LNCaP clone FGC (cell line): ENCODE data around the gene CPXM2.

Experiments
- DNase-seq: peaks from one replicate; pipeline ENCODE4 v3.0.0-alpha.2; 2011; ENCODE audit warnings: low read depth
- H3K4me3 ChIP-seq: 2 replicates; pipeline ENCODE4 v1.5.1; 2011; ENCODE audit warnings: mild to moderate bottlenecking, low read depth, low read length, control low read depth
- TF ChIP-seq, protein P1 (sequence below): IDR thresholded peaks from 2 replicates; pipeline ENCODE4 v1.5.1; 2012; ENCODE audit warnings: mild to moderate bottlenecking; ENCODE audit not compliant: control insufficient read depth, insufficient read depth; ENCODE audit errors: extremely low read depth

CPXM2 gene

GRCh38 chr10:123913688-123914268, 22.2 kb upstream of the CPXM2 start:
- DNase-seq = no peak

DNA sequence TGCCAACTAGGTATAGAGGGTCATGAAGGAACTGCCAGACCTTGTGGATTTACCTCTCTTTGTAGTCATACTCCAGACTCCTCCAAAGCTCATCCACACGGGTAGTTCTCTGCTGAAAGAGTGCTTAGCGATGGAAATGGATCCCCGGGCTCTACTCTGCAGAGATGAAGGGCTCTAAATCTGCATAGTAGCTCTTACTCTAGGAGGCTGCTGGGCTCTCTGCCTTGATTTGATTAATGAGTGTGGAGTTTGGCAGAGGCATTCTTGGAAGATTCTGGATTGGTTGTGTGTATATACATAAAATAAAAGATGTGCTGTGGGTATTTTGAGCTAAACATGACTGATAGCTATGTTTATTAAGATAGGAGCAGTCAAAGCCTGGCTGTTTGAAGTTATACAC, 21.3 kb upstream of the CPXM2 start:
- TF ChIP-seq, protein P1, sequence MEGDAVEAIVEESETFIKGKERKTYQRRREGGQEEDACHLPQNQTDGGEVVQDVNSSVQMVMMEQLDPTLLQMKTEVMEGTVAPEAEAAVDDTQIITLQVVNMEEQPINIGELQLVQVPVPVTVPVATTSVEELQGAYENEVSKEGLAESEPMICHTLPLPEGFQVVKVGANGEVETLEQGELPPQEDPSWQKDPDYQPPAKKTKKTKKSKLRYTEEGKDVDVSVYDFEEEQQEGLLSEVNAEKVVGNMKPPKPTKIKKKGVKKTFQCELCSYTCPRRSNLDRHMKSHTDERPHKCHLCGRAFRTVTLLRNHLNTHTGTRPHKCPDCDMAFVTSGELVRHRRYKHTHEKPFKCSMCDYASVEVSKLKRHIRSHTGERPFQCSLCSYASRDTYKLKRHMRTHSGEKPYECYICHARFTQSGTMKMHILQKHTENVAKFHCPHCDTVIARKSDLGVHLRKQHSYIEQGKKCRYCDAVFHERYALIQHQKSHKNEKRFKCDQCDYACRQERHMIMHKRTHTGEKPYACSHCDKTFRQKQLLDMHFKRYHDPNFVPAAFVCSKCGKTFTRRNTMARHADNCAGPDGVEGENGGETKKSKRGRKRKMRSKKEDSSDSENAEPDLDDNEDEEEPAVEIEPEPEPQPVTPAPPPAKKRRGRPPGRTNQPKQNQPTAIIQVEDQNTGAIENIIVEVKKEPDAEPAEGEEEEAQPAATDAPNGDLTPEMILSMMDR = no peak
- no peak overlapping the region for H3K4me3 ChIP-seq
- no peak for DNase-seq

More at GRCh38 chr10:123913688-123914268, 22.2 kb upstream of the CPXM2 start:
- TF ChIP-seq, protein P1 = no peak
- no peak overlapping the region for H3K4me3 ChIP-seq

- peak; percentile 64 for DNase-seq
- TF ChIP-seq, protein P1 = no peak
- H3K4me3 ChIP-seq = peak overlapping the region; percentile 20; the same call in 1 of the 2 replicates
These were observed 20.9 kb upstream of the CPXM2 start for GRCh38 chr10:123912466-123912865.

- H3K4me3 ChIP-seq = no peak overlapping the region
- no peak for DNase-seq
- TF ChIP-seq, protein P1 = no peak
These were observed 20.3 kb upstream of the CPXM2 start for GRCh38 chr10:123911866-123912265.

- no peak for DNase-seq
- H3K4me3 ChIP-seq = no peak overlapping the region
- TF ChIP-seq, protein P1 = no peak
These were observed 18.3 kb upstream of the CPXM2 start for GRCh38 chr10:123909866-123910265.

GRCh38 chr10:123909426-123909825, 17.8 kb upstream of the CPXM2 start:
- no peak for DNase-seq

More at GRCh38 chr10:123909426-123909825, 17.8 kb upstream of the CPXM2 start:
- TF ChIP-seq, protein P1 = no peak
- H3K4me3 ChIP-seq = no peak overlapping the region
